HCT116 (cell line): ENCODE results near the gene SCGB3A1.

Experiments
- ATF3 ChIP-seq: IDR thresholded peaks from 2 replicates; pipeline ENCODE4 v1.6.1; 2012
- CEBPB ChIP-seq: IDR thresholded peaks from 2 replicates; pipeline ENCODE4 v1.6.1; 2012; ENCODE audit warnings: low read depth
- CTCF ChIP-seq, 3 experiments: fragments of 200-600 bp in 1 of 3; sonication (generic) in 1 of 3; IDR thresholded peaks in 2 of 3; conservative IDR thresholded peaks in 1 of 3; 2 replicates each; pipeline ENCODE4 v1.5.1; 2012 to 2017; ENCODE audit warnings: low read depth in 2 of 3, low read length in 2 of 3, antibody characterized with exemption in 1 of 3, borderline replicate concordance in 1 of 3, control low read depth in 1 of 3, mild to moderate bottlenecking in 1 of 3, mixed read lengths in 1 of 3, mixed run types in 1 of 3, moderate library complexity in 1 of 3; ENCODE audit not compliant: insufficient read depth in 1 of 3
- EZH2 ChIP-seq: fragments of 200-600 bp; sonication (generic); IDR thresholded peaks from 2 replicates; pipeline ENCODE4 v1.6.1; 2017; ENCODE audit warnings: antibody characterized with exemption, mixed run types
- EZH2phosphoT487 ChIP-seq: fragments of 200-600 bp; IDR thresholded peaks from 2 replicates; pipeline ENCODE4 v1.6.1; 2018; ENCODE audit warnings: antibody characterized with exemption, borderline replicate concordance
- MAX ChIP-seq: IDR thresholded peaks from 2 replicates; pipeline ENCODE4 v1.6.1; 2012
- POLR2A ChIP-seq: IDR thresholded peaks from 2 replicates; pipeline ENCODE4 v1.7.0; 2011; ENCODE audit warnings: borderline replicate concordance; ENCODE audit not compliant: insufficient read depth, insufficient read length; ENCODE audit errors: extremely low read depth
- POLR2AphosphoS5 ChIP-seq: IDR thresholded peaks from 2 replicates; pipeline ENCODE4 v1.6.1; 2011; ENCODE audit warnings: mild to moderate bottlenecking, low read depth, low read length, moderate library complexity
- RAD21 ChIP-seq: IDR thresholded peaks from 2 replicates; pipeline ENCODE4 v1.6.1; 2012; ENCODE audit warnings: low read depth, mild to moderate bottlenecking
- REST ChIP-seq: IDR thresholded peaks from 2 replicates; pipeline ENCODE4 v1.6.1; 2012; ENCODE audit warnings: low read depth
- SIN3A ChIP-seq: IDR thresholded peaks from 2 replicates; pipeline ENCODE4 v1.6.1; 2012; ENCODE audit warnings: low read depth
- TCF7L2 ChIP-seq: IDR thresholded peaks from 2 replicates; pipeline ENCODE4 v1.7.0; 2011; ENCODE audit warnings: borderline replicate concordance, inconsistent platforms; ENCODE audit not compliant: insufficient read depth, insufficient read length; ENCODE audit errors: extremely low read depth
- YY1 ChIP-seq: IDR thresholded peaks from 2 replicates; pipeline ENCODE4 v1.6.1; 2011; ENCODE audit warnings: low read length, low read depth, moderate library complexity, mild to moderate bottlenecking; ENCODE audit not compliant: insufficient replicate concordance; ENCODE audit errors: extremely low read depth
- ZNF274 ChIP-seq: fragments of 200-500 bp; sonication (Bioruptor generic); IDR thresholded peaks from 2 replicates; pipeline ENCODE4 v1.6.1; 2014; ENCODE audit warnings: mild to moderate bottlenecking, low read depth, low read length, inconsistent platforms

- no peak for TF ChIP-seq TCF7L2
- no peak for TF ChIP-seq CTCF (IDR thresholded peaks at IDR 0.05 in 2 of 3, conservative IDR thresholded peaks at IDR 0.05 in 1 of 3; ENCODE audit: borderline replicate concordance in 1 of 3, insufficient read depth in 1 of 3, low read depth in 2 of 3, low read length in 2 of 3)
- TF ChIP-seq ATF3 = no peak
- no peak for TF ChIP-seq MAX
- TF ChIP-seq POLR2AphosphoS5 = no peak
- no peak for TF ChIP-seq CEBPB
- TF ChIP-seq POLR2A = no peak
- TF ChIP-seq SIN3A = no peak
- TF ChIP-seq RAD21 = no peak
- no peak for TF ChIP-seq EZH2phosphoT487
- no peak for TF ChIP-seq YY1
- TF ChIP-seq REST = no peak
- TF ChIP-seq ZNF274 = no peak
- TF ChIP-seq EZH2 = no peak
Measured at GRCh38 chr5:180586870-180587269, 4.4 kb downstream of the SCGB3A1 start.
